Renal cortex interstitium (tissue), 11 donors: ENCODE measurements around the gene PPP1R12A. TPM values are rescaled to one million over a fixed set of nuclear protein-coding genes. Genes with fewer than 3 reads are reported as not detected.

Experiments
- DNase-seq, 11 donors: peaks; one replicate each; pipeline ENCODE4 v3.0.0-alpha.2; 2013; ENCODE audit warnings: low read depth in 9 of 11, low spot score in 4 of 11; ENCODE audit errors: extremely low read depth in 1 of 11
- polyA plus RNA-seq, 3 donors: library from polyadenylated mRNA; unstranded; fragments of 120-200 nt; gene quantifications; one replicate each; pipeline ENCODE4 v1.2.1, GENCODE V29; 2013; ENCODE audit not compliant: insufficient read length in 3 of 3

The PPP1R12A gene
- polyA plus RNA-seq, 3 donors, result 93.4 to 124 (median 113) TPM

DNA sequence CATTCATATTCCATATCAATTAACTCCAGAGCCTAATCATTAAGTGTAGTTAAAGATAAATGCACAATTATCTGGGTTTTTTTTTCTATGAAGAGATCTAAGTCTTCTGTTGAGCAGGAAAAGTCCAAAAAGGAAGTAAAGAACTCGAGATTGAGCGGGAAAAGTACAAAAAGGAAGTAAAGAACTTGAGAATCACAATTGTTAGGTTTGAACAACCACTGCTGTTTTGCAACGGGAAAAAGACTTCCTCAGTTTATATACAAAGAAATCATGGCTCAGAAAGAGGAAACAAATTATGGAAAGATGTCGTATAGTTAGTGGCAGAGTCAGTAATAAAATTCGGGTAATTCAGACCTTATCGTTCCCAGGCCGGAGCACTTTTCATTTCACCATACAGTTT lies 63.3 kb downstream of the PPP1R12A start:
- no peak for DNase-seq

DNA sequence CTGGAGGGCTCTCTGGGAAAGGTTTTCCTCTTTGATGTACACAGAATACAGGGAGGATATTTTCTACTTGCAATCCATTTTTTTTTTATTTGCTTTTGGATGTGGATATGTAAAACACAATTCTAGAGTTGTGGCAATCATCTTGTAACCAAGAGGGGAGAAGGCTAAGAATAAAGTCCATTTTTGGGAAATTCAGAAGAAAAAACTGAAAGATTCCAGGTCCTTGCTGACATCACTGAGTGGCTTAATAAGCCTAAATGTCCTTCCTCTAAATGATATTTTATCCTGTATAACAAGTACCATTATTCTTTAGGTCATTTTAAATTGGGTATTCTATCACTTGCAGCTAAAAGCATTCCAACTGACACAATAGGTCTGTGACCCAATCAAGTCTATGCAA lies 64.0 kb downstream of the PPP1R12A start:
- DNase-seq, result no peak

DNA sequence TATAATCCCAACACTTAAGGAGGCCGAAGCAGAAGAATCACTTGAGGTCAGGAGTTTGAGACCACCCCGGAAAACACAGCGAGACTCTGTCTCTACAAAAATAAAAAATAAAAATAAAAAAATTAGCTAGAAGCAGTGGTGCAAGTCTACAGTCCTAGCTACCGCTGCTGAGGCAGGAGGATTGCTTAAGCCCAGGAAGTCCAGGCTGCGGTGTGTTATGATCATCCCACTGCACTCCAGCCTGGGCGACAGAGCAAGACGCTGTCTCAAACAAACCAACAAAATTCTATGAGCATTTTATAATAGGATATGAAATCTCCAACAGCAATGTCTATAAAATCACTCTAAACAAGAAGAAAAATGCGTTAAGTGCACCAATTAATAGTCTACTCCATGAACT lies 75.3 kb downstream of the PPP1R12A start:
- DNase-seq, result no peak

DNA sequence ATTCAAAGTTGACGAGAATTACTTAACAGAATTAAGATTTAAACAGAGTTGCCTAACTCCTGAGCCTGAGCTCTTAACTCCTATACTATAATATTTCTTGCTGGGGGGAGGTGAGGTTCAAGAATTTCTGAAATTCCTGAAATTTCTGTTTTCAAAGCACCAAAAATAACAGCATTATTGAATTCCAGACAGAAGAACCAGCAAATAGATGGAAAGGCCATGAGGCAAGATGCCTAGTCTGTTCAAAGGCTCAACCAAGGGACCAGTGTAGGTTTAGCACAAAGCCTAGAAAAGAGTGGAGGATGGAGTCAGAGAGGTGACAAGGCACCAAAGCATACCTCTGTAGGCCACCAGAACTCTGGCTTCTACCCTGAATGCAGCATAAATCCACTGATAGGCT lies 76.4 kb downstream of the PPP1R12A start:
- DNase-seq, result no peak

DNA sequence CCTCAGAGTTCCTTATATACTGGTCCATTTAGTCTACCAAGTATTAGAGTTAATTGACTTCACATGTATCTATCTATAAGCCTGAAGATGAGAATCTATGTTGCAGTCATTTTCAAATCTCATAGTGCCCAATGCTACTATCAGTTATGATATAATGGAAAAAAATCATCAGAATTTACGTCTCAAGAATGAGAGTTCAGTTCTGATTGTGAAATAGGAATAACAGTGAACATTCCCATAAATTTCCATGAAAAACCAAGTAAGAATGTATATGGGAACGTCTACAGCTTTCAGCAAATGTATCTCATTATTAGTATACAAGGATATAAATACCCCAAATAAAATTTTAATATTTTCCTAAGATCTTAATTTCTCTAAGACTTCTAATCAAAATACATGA lies 77.2 kb downstream of the PPP1R12A start:
- no peak for DNase-seq

DNA sequence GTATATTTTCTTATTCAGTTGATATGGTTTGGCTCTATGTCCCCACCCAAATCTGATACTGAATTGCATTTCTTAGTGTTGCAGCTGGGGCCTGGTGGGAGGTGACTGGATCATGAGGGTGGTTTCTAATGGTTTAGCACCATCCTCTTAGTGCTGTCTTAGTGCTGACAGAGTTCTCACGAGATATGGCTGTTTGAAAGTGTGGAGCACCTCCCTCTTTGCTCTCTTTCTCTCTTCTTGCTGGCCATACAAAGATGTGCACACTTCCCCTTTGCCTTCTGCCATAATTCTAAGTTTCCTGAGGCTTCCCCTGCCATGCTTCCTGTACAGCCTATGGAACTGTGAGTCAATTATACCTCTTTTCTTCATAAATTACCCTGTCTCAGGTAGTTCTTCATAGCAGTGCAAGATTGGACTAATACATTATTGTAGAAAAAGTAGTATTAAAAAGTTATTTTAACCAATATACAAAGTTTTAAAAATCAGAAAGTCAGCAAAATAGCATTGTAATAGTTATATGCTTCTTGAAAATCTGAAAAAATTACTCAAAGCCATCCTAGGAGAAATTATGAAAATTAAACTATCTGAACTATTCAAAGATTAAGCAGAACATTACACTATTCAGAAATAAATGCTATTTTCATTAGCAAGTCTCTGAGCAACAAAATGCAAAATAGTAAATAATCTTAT lies 84.1 kb downstream of the PPP1R12A start:
- DNase-seq, result no peak

DNA sequence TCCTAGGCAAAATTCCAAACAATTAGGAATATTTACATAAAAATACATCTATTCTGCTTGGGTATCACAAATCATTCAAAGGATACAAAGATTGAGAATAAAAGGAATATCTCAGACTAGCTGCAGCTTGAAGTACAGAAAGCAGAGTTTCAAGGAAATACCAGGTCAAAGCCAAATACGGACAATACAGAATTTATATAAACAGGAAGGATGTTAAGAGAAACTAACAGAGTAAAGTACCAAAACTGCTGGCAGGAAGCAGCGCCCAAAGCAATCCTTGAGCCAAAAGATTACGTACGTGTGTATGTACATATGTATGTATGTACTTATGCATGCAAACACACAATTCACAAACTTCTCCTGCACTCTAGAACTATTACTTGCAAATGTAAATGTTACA lies 86.6 kb downstream of the PPP1R12A start:
- DNase-seq, result peak in 3 of 11 donors; percentile 5 to 19 (median 14)

DNA sequence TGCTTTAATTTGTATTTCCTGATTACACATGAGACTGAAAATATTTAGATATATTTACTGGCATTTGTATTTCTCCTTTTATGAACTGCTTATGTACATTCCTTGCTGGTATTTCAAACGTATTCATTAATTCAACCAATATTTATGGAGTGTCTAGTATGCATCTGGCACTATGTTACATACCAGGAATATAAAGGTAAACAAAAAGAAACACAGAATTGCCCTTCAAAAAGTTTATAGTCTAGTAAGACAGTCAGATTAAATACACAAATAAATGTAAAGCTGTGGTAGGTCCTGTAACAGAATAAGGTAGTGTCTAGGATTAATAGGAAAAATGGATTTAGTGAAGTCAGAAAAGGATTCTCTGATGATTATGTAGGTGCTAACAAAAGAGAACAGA lies 87.5 kb downstream of the PPP1R12A start:
- DNase-seq, result no peak

DNA sequence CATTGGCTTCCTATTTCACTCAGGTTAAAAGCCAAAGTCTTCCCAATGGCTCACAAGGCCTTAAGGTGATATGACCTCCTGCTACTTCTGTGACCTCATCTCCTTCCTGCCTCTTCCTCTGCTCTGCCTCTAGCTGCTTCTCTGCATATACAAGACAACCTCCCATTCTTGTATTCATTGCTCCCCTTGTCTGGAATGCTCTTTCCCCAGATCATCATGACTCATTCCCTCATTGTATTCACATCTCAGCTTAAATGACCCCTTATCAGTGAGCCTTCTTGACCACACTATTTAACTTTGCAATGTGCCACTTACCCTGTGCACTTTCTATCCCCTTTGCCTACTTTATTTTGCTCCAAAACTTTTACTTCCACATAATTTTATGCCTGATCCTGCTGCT lies 90.2 kb downstream of the PPP1R12A start:
- DNase-seq, result no peak

DNA sequence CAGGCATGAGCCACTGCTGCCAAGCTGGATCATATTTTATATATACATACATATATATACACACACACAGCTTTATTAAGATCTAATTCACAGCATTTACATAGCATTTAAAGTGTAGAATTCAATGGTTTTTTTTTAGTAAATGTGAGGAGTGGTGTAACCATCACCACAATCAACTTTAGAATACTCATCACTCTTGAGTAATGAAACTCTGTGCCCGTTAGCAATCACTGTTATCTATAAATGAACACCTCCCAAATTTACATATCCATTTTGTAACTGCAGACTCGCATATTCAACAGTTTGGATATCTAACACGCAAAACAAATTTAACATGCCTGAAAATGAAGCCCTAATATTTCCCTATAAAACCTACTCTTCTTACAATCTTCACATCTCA lies 90.9 kb downstream of the PPP1R12A start:
- DNase-seq, result no peak

DNA sequence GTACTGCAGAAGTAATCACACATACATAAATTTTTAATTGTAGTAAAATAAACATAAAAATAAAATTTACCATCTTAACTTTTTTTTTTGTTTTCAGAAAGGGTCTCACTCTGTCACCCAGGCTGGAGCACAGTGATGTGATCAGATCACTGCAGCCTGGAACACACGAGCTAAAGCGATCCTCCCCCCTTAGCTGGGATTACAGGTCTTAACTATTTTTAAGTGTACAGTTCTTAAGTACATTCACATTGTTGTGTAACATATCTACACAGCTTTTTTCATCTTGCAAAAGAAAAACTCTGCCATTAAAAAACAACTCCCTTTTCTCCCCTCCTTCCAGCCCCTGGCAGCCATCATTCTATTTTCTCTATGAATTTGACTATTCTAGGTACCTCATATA lies 92.3 kb downstream of the PPP1R12A start:
- DNase-seq, result no peak

DNA sequence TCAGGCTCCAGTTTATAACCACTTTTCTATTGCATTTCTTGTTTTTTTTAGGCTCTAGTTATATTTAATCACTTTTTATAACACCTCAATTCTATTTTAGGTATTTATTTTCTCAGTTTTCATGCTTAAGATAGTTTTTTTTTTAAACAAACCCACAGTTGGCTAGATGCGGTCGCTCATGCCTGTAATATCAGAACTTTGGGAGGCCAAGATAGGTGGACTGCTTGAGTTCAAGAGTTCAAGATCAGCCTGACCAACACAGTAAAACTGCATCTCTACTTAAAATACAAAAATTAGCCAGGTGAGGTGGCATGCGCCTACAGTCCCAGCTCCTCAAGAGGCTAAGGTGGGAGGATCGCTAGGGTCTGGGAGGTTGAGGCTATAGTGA lies 93.0 kb downstream of the PPP1R12A start:
- no peak for DNase-seq

DNA sequence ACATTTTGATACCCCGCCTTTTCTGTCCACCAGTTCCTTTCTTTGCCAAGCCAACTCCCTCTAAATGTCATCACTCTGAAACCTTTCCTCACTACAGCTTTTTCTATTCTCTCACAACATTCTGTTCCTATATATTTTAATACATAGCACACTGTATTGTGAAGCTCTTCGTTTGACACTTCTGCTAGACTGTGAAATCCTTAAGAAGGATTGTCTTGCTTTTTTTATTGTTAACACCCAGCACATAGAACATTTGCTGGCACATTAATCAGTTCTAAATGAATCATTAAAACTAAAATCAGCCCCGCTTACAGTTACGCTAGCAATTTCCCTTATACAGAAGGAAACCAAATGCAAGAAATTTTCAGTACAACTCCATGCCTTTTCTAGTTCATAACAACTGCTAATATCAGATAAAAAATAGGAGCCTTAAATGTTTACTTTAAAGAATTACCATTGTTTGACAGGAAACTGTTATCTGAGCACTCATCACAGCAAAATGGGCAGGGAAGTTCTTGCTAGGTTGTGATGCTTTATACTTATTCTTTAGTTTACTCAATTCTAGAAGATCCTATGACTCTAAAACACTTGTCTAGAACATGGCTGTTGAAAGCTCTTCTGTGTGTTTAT lies 93.5 kb downstream of the PPP1R12A start:
- DNase-seq, result no peak

DNA sequence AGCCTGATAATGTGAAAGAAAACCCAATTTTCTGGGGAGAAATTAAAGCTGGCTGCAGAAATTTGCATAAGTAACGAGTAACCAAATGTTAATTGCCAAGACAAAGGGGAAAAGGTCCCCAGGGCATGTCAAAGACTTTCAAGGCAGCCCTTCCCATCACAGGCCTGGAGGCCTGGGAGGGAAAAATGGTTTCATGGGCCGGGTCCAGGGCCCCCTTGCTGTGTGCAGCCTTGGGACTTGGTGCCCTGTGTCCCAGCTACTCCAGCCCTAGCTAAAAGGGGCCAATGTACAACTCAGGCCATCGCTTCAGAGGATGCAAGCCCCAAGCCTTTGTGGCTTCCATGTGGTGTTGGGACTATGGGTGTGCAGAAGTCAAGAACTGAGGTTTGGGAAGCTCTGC lies 96.5 kb downstream of the PPP1R12A start:
- DNase-seq, result no peak

DNA sequence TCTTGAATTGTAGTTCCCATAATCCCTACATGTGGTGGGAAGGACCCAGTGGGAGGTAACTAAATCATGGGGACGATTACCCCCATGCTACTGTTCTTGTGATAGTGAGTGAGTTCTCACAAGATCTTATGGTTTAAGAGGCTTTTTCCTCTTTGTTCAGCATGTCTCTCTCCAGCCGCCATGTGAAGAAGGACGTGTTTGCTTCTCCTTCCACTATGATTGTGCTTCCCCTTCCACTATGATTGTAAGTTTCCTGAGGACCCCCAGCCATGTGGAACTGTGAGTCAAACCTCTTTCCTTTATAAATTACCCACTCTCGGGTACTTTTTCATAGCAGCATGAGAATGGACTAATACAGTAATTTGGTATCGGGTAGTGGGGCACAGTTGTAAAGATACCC lies 97.3 kb downstream of the PPP1R12A start:
- DNase-seq, result no peak

DNA sequence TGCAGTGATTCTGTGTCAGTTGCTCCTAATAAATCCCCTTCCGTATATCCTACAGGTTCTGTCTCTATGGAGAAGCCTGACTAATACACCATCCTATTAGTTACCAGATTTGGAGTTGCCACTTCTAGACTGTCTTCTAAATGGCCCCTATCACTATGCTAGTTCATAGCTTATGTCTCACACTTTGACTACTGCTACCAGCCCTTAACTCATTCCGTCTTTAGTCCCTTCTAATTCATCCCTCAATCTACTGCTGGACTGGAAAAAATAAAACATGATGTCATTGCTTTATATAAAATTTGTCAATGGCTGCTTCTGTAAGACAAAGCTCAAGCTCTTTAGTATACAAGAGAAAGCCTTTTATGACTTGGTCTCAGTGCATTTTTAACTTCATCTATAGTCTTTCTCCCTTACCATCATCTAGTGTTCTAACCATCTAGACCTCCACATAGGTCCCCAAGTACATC lies 99.5 kb downstream of the PPP1R12A start:
- no peak for DNase-seq

DNA sequence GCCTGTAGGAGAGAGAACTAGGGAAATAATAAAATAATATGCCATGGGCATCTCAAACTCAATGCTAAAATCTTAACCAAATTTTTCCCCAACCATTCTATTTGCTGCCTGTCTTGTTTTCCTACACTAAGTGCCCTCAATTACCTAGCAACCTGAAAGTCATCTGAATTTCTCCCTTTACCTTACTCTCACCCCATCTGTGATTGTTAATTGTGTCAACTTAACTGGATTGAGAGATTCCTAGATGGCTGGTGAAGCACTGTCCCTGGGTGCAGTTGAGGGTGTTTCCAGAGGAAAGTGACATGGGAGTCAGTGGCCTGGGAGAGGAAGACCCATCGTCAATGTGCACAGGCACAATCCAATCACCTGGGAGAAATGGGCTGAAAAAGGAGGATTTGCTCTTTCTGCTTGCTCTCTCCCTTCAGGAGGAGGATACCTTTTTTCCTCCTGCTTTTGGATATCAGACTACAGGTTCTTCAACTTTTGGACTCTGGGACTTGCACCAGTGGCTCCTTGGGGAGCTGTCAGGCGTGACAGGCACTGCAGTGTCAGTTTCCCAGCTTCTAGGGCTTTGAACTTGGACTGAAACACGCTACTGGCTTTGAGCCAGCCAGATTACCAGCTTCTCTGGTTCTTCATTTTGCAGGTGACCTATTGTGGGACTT lies 100.1 kb downstream of the PPP1R12A start:
- peak in 4 of 11 donors; percentile 6 to 21 (median 12) for DNase-seq

DNA sequence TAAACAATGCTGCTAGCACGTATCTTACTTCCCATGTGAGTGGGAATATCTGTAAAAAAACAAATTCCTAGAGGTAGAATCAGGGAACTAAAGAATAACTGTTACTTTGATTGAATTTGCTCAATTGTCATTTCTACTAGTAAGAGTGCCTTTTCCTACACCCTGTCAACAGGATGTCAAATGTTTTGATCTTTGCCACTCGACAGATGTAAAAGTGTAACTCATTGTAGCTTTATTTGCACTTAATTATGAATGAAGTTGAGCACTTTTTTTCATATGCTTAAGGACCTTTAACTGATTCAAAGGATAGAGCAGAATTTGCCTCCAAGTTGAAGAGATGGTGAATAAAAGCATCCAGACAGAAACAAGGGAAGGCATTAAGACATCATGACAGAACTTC lies 104.5 kb downstream of the PPP1R12A start:
- DNase-seq, result no peak

DNA sequence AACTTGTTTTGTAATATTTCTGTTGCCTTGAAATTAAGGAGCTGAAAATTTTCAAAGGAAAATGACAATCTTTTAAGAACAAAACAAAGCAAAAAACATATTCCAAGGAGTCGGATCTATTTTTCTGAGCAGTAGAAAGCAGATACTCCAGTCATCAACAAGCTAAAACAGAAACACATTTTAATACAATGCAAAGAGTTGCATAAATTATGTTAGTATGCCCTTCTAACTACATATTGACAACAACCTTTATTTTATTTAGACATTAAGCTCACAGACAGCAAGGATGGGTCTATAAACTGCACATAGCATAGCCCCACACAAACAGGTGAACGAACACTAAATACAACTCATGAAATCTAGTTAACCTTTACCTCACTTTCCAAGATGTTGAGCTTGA lies 106.0 kb downstream of the PPP1R12A start:
- DNase-seq, result no peak

DNA sequence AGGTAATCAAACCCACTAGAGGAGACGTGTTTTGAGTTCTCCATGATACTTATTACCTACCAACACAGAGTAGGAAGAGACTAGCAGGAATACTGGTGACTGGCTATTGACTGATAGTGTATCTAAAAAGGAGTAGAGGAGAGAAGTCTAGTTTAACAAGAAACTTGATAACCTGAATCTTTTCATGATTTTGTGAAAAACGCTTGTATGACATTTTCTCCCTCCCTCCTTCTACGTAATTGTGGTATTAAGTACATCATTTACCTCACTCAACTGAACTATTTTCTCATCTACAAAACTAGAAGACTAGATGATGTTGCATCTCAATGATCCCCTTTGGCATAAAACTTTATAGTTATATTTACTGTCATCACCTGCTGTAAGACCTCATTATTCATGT lies 107.4 kb downstream of the PPP1R12A start:
- no peak for DNase-seq
